HG03103 (cell line): ENCODE results near the gene PPP1R18.
A peak's percentile ranks its signal among the peaks of the same experiment; 100 is the strongest.

ENCODE experiments used
- ATAC-seq: cut with Tn5 transposase; IDR thresholded peaks from one replicate; pipeline ENCODE4 v1.9.1; 2021; ENCODE audit warnings: low read depth; ENCODE audit not compliant: unreplicated experiment

Gene PPP1R18

GRCh38 chr6:30689985-30690384, 3.5 kb upstream of the PPP1R18 start:
- ATAC-seq: no peak

GRCh38 chr6:30689022-30689865, 2.8 kb upstream of the PPP1R18 start:
- no peak for ATAC-seq

GRCh38 chr6:30688569-30688968, 2.1 kb upstream of the PPP1R18 start:
- no peak for ATAC-seq

GRCh38 chr6:30687659-30688431, 1.4 kb upstream of the PPP1R18 start:
- ATAC-seq: no peak

- ATAC-seq: peak; percentile 37
Measured at GRCh38 chr6:30686908-30687658, 638 bp upstream of the PPP1R18 start.

GRCh38 chr6:30685157-30686008, 1.1 kb downstream of the PPP1R18 start:
- no peak for ATAC-seq

- ATAC-seq: no peak
Measured at GRCh38 chr6:30684386-30685156, 1.9 kb downstream of the PPP1R18 start.

GRCh38 chr6:30683980-30684338, 2.5 kb downstream of the PPP1R18 start:
- no peak for ATAC-seq

GRCh38 chr6:30683183-30683979, 3.1 kb downstream of the PPP1R18 start:
- ATAC-seq: no peak

GRCh38 chr6:30682143-30683117, 4.0 kb downstream of the PPP1R18 start:
- peak; percentile 42 for ATAC-seq

- no peak for ATAC-seq
Measured at GRCh38 chr6:30681766-30682142, 4.7 kb downstream of the PPP1R18 start.

- no peak for ATAC-seq
Measured at GRCh38 chr6:30679765-30680535, 6.5 kb downstream of the PPP1R18 start.

GRCh38 chr6:30678964-30679726, 7.3 kb downstream of the PPP1R18 start:
- peak; percentile 40 for ATAC-seq

GRCh38 chr6:30676660-30677285, 9.7 kb downstream of the PPP1R18 start:
- ATAC-seq: no peak

- ATAC-seq: peak; percentile 53
Measured at GRCh38 chr6:30672445-30673253, 13.8 kb downstream of the PPP1R18 start, which contains the start of gene DHX16. TSS of gene DHX16 (minus strand) at chr6:30673006. CDS start at chr6:30672841, 165 bp downstream.
